NCI-H2081 (cell line): ENCODE results near the gene MGLL.

Experiments used
- DNase-seq, 2 experiments: peaks; one replicate each; lab custom pipeline; 2025; lab: John Stamatoyannopoulos, UW

The MGLL gene

GRCh38 chr3:127789990-127790881 lies 32.1 kb downstream of the MGLL start:
- peak in 1 of 2 experiments; percentile 40 for DNase-seq

GRCh38 chr3:127789051-127789450 lies 33.3 kb downstream of the MGLL start:
- DNase-seq: no peak

- DNase-seq: no peak
These were observed 33.8 kb downstream of the MGLL start for GRCh38 chr3:127788451-127788909.

GRCh38 chr3:127787571-127788365 lies 34.5 kb downstream of the MGLL start:
- DNase-seq: no peak

GRCh38 chr3:127787071-127787490 lies 35.2 kb downstream of the MGLL start:
- DNase-seq: peak in 1 of 2 experiments; percentile 62

- peak; percentile 95 to 99 for DNase-seq
These were observed 35.8 kb downstream of the MGLL start for GRCh38 chr3:127786353-127787070.

- DNase-seq: peak; percentile 76 to 82
These were observed 36.5 kb downstream of the MGLL start for GRCh38 chr3:127785711-127786265.

GRCh38 chr3:127784865-127785710 lies 37.2 kb downstream of the MGLL start:
- DNase-seq: peak; percentile 85 to 97

GRCh38 chr3:127784283-127784682 lies 38.0 kb downstream of the MGLL start:
- DNase-seq: peak in 1 of 2 experiments; percentile 33

GRCh38 chr3:127783642-127784160 lies 38.6 kb downstream of the MGLL start:
- DNase-seq: no peak

- DNase-seq: no peak
These were observed 39.1 kb downstream of the MGLL start for GRCh38 chr3:127783166-127783565.

- DNase-seq: no peak
These were observed 40.8 kb downstream of the MGLL start for GRCh38 chr3:127781411-127782001.

GRCh38 chr3:127780536-127781400 lies 41.5 kb downstream of the MGLL start:
- DNase-seq: no peak

- DNase-seq: peak in 1 of 2 experiments; percentile 44
These were observed 42.6 kb downstream of the MGLL start for GRCh38 chr3:127779747-127780146.

- DNase-seq: no peak
These were observed 44.2 kb downstream of the MGLL start for GRCh38 chr3:127777921-127778656.

- peak in 1 of 2 experiments; percentile 41 for DNase-seq
These were observed 45.0 kb downstream of the MGLL start for GRCh38 chr3:127777332-127777731.

- no peak for DNase-seq
These were observed 46.0 kb downstream of the MGLL start for GRCh38 chr3:127776347-127776746.

- DNase-seq: peak; percentile 93 to 96
These were observed 46.8 kb downstream of the MGLL start for GRCh38 chr3:127775398-127776109.
